ENCODE data around the gene UBE2U. TPM values are rescaled to one million over a fixed set of nuclear protein-coding genes. Genes with fewer than 3 reads are reported as not detected.

Gene UBE2U
- total and polyA plus RNA-seq, 2 of the 8 experiments (the other 6 are each of a cell fraction or from before 2014, with no cell fraction given), result not detected

- Histone ChIP-seq H2BK12ac (ENCODE audit: low read depth, low read length) (peak overlapping the region; percentile 96), H2BK5ac (ENCODE audit: low read depth, low read length) (peak overlapping the region; percentile 87; the same call in 1 of the 2 replicates), H2AFZ (ENCODE audit: low read length) (peak overlapping the region; percentile 98), H3K27me3 (replicated peaks in 1 of 4; ENCODE audit: control insufficient read depth in 3 of 4, extremely low read depth in 1 of 4, insufficient read depth in 3 of 4, low read length in 3 of 4) (no peaks in the 10 kb centered on the region), H3K4me2 (ENCODE audit: insufficient read depth in 1 of 2, low read depth in 2 of 2, low read length in 2 of 2) (peak overlapping the region; percentile 42 to 70), H2BK120ac (replicated peaks; ENCODE audit: low read depth, low read length) (peak overlapping the region; percentile 7), H3K36me3 (ENCODE audit: control insufficient read depth in 2 of 4, insufficient read depth in 4 of 4, low read length in 3 of 4) (no peaks in the 10 kb centered on the region), H2BK20ac (ENCODE audit: low read length) (peak overlapping the region; percentile 96; the same call in 1 of the 2 replicates), H3K9ac (replicated peaks in 1 of 4; ENCODE audit: extremely low read depth in 1 of 4, low read depth in 3 of 4, low read length in 3 of 4) (0 out of 7 replicates have a peak overlapping the region, but pooled peaks of 1 of the 4 experiments have one; percentile 6), H3K9me3 (ENCODE audit: insufficient read depth in 2 of 2, low read depth in 1 of 2, low read length in 1 of 2) (no peaks in the 10 kb centered on the region), H3K14ac (ENCODE audit: insufficient read length) (no peak overlapping the region), H3K27ac (ENCODE audit: low read depth, low read length) (peak overlapping the region; percentile 55; the same call in 1 of the 2 replicates), H3K4ac (replicated peaks; ENCODE audit: insufficient read length, low read depth, low read length) (no peak overlapping the region), H4K5ac (ENCODE audit: insufficient read length, low read depth, low read length) (no peak overlapping the region), H3K23ac (ENCODE audit: insufficient read length) (no peak overlapping the region), H4K8ac (ENCODE audit: extremely low read depth, insufficient read depth, low read length) (no peak overlapping the region), H2AK5ac (ENCODE audit: low read depth, low read length) (peak overlapping the region; percentile 54; the same call in 1 of the 2 replicates), H3K23me2 (ENCODE audit: low read depth, low read length) (no peaks in the 10 kb centered on the region), H3K79me1 (ENCODE audit: low read depth, low read length) (no peaks in the 10 kb centered on the region), H3K4me1 (replicated peaks in 1 of 4; ENCODE audit: control insufficient read depth in 3 of 4, insufficient read depth in 4 of 4, low read length in 3 of 4) (peaks cover 6 to 15% (median 11%) of the 10 kb centered on the region in 4 experiments; a peak in 5 of 7 replicates), H4K91ac (replicated peaks; ENCODE audit: insufficient read length, low read length) (peak overlapping the region; percentile 32), H3K79me2 (ENCODE audit: control insufficient read depth in 1 of 2, insufficient read depth in 2 of 2, low read length in 2 of 2) (no peaks in the 10 kb centered on the region), H3K4me3 (ENCODE audit: extremely low read depth in 1 of 4, insufficient read depth in 2 of 4, low read depth in 3 of 4, low read length in 4 of 4) (peak overlapping the region in 3 of 4 experiments; percentile 11 to 43 (median 26); a peak in 4 of 8 replicates), H2BK15ac (ENCODE audit: low read length) (peak overlapping the region; percentile 84; the same call in 1 of the 2 replicates), H4K20me1 (replicated peaks in 1 of 2; ENCODE audit: control insufficient read depth in 1 of 2, insufficient read depth in 2 of 2, low read length in 2 of 2) (no peaks in the 10 kb centered on the region), H3K56ac (replicated peaks; ENCODE audit: insufficient read length, low read depth, low read length) (no peak overlapping the region), H3K18ac (ENCODE audit: extremely low read depth, low read length) (peak overlapping the region; percentile 60; the same call in 1 of the 2 replicates)
- WGBS, 2 experiments (ENCODE audit: extremely low coverage in 1 of 2, insufficient coverage in 1 of 2, insufficient read length in 1 of 2, insufficient replicate concordance in 2 of 2, low coverage in 1 of 2, low lambda C conversion rate in 2 of 2, missing lambda C conversion rate in 1 of 2), result 50% methylated on average over 9 of the region's 9 CpGs; no CpG with 5 or more reads in 1 of the 2 experiments
- no peak for DNase-seq (ENCODE audit: low read depth in 1 of 2, low spot score in 2 of 2)
- ChIA-PET POLR2A (ENCODE audit: partially characterized antibody) (interaction anchor here (1.2 kb wide), 1 partner anchor 622 kb away, joined by 3 read pairs; no protein-coding TSS in a partner anchor), CTCF (ENCODE audit: partially characterized antibody) (interaction anchor here (0.9 to 4.9 kb wide), 10 partner anchors 102 to 685 kb away, joined by 3 to 55 read pairs (median 4); no protein-coding TSS in a partner anchor)
- peak; percentile 45; the same call in 1 of the 2 replicates for TF ChIP-seq SP1 (IDR thresholded peaks at IDR 0.05; ENCODE audit: low read depth, low read length)
- TF ChIP-seq ASH2L (IDR thresholded peaks at IDR 0.05; ENCODE audit: low read length), result peak; percentile 84
- TF ChIP-seq TEAD4 (IDR thresholded peaks at IDR 0.05; ENCODE audit: low read depth, low read length), result peak; percentile 38; the same call in 1 of the 2 replicates
- no peak for TF ChIP-seq JUND (IDR thresholded peaks at IDR 0.05; ENCODE audit: low read length)
- TF ChIP-seq RBBP5 (IDR thresholded peaks at IDR 0.05; ENCODE audit: borderline replicate concordance, low read depth, low read length), result peak; percentile 89; the same call in 1 of the 2 replicates
- TF ChIP-seq POU5F1 (IDR thresholded peaks at IDR 0.05; ENCODE audit: low read depth, low read length), result no peak
- FAIRE-seq, result peak; percentile 78
Observed at GRCh38 chr1:64245495-64245894, 42.1 kb downstream of the UBE2U start.
